NCI-H2227 treated with DMSO at 0.1 percent for 48 hours (cell line): ENCODE data around the gene ZNF462.
"Not testable (repeated sequence)": the region's sequence is repeated elsewhere in the genome, so short reads cannot be mapped to it uniquely, and the experiment has no call there.

ENCODE experiments used
- DNase-seq: peaks from one replicate; lab custom pipeline; 2025; lab: John Stamatoyannopoulos, UW

ZNF462 gene

GRCh38 chr9:106862821-106863720, at the start of gene ZNF462:
Gene ZNF462, plus strand, starts transcription at chr9:106863166. Its CDS starts 60,218 bp downstream, at chr9:106923384.
- peak; percentile 65 for DNase-seq

GRCh38 chr9:106816524-106816923, 46.4 kb upstream of the ZNF462 start:
- DNase-seq, result no peak

- DNase-seq, result no peak
Observed at GRCh38 chr9:106818034-106818433, 44.9 kb upstream of the ZNF462 start.

- no peak for DNase-seq
Observed at GRCh38 chr9:106820866-106821265, 42.1 kb upstream of the ZNF462 start.

- DNase-seq, result no peak
Observed at GRCh38 chr9:106828070-106828469, 34.9 kb upstream of the ZNF462 start.

GRCh38 chr9:106828965-106829364, 34.0 kb upstream of the ZNF462 start:
- no peak for DNase-seq

GRCh38 chr9:106829666-106830408, 33.1 kb upstream of the ZNF462 start:
- DNase-seq, result no peak

GRCh38 chr9:106830527-106831150, 32.3 kb upstream of the ZNF462 start:
- DNase-seq, result no peak

GRCh38 chr9:106834888-106835287, 28.1 kb upstream of the ZNF462 start:
- no peak for DNase-seq

GRCh38 chr9:106835840-106836239, 27.1 kb upstream of the ZNF462 start:
- DNase-seq, result no peak

- DNase-seq, result no peak
Observed at GRCh38 chr9:106843371-106843770, 19.6 kb upstream of the ZNF462 start.

GRCh38 chr9:106846307-106846706, 16.7 kb upstream of the ZNF462 start:
- DNase-seq, result no peak

- no peak for DNase-seq
Observed at GRCh38 chr9:106846857-106847256, 16.1 kb upstream of the ZNF462 start.

GRCh38 chr9:106851640-106852039, 11.3 kb upstream of the ZNF462 start:
- not testable (repeated sequence) for DNase-seq

GRCh38 chr9:106857811-106858470, 5.0 kb upstream of the ZNF462 start:
- DNase-seq, result no peak

GRCh38 chr9:106859957-106860720, 2.8 kb upstream of the ZNF462 start:
- peak; percentile 19 for DNase-seq

GRCh38 chr9:106860721-106861639, 2.0 kb upstream of the ZNF462 start:
- DNase-seq, result peak; percentile 6

- no peak for DNase-seq
Observed at GRCh38 chr9:106861640-106862109, 1.3 kb upstream of the ZNF462 start.

GRCh38 chr9:106862110-106862820, 701 bp upstream of the ZNF462 start:
- peak; percentile 33 for DNase-seq
